HL-60 (cell line): ENCODE data around the gene TMIE.

Source experiments
- GABPA ChIP-seq: IDR thresholded peaks from 2 replicates; pipeline ENCODE4 v1.6.1; 2012; ENCODE audit warnings: low read depth
- POLR2AphosphoS5 ChIP-seq: IDR thresholded peaks from 2 replicates; pipeline ENCODE4 v1.6.1; 2012; ENCODE audit warnings: low read depth
- TF ChIP-seq, protein P1 (sequence below): IDR thresholded peaks from one replicate; pipeline ENCODE4 v1.5.1; 2011; ENCODE audit warnings: low read length, control low read depth, inconsistent platforms; ENCODE audit not compliant: insufficient read depth

DNA sequence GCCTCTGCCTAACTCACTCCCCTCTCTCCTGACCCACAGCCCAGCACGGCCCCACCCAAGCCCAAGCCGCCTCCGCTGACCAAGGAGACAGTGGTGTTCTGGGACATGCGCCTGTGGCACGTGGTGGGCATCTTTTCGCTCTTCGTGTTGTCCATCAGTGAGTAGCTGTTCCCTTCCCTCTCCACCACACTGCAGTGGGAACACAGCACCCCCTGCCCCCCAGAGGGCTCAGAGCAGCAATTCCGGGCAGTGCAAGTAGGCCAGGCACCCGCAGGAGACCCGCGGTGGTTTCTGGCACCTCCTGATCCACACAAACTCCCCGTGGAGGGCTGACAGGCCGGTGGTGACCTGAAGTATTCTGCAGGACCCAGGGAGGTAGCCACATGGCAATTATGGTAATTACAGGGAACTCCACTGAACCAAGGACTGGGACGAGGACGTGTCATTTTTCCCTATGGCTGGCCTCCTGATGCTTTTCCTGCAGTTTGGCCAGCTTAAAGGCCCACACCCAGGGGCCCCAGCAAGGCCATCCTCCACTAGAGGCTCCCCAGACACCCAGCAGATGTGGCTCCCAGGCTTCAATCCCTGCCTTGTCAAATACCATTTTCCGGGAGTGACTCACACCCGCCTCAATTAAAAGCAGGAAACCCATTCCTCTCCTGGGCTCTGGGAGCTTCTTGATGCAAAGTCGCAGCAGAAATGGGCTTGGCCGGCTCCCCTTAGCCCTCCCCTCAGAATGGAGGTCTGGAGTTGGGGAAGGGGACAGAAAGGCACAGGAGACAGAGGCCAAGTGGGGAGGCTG is 4.8 kb downstream of the TMIE start:
- no peak for TF ChIP-seq POLR2AphosphoS5
- TF ChIP-seq, protein P1, sequence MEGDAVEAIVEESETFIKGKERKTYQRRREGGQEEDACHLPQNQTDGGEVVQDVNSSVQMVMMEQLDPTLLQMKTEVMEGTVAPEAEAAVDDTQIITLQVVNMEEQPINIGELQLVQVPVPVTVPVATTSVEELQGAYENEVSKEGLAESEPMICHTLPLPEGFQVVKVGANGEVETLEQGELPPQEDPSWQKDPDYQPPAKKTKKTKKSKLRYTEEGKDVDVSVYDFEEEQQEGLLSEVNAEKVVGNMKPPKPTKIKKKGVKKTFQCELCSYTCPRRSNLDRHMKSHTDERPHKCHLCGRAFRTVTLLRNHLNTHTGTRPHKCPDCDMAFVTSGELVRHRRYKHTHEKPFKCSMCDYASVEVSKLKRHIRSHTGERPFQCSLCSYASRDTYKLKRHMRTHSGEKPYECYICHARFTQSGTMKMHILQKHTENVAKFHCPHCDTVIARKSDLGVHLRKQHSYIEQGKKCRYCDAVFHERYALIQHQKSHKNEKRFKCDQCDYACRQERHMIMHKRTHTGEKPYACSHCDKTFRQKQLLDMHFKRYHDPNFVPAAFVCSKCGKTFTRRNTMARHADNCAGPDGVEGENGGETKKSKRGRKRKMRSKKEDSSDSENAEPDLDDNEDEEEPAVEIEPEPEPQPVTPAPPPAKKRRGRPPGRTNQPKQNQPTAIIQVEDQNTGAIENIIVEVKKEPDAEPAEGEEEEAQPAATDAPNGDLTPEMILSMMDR: no peak
- no peak for TF ChIP-seq GABPA
